Endodermal cell (in vitro differentiated cells): ENCODE measurements around the gene IGSF21. TPM values are rescaled to one million over a fixed set of nuclear protein-coding genes. Genes with fewer than 3 reads are reported as not detected.
A peak's percentile ranks its signal among the peaks of the same experiment; 100 is the strongest.

Experiments
- DNase-seq: peaks from one replicate; pipeline ENCODE4 v3.0.0-alpha.2; 2017
- H3K27ac ChIP-seq: 2 replicates; pipeline ENCODE4 v1.5.1; 2013; ENCODE audit warnings: mild to moderate bottlenecking, low read depth, low read length, moderate library complexity
- H3K27me3 ChIP-seq: 2 replicates; pipeline ENCODE4 v1.6.1; 2013; ENCODE audit warnings: mild to moderate bottlenecking, low read length, moderate library complexity; ENCODE audit not compliant: insufficient read depth, control insufficient read depth, poor library complexity, severe bottlenecking
- H3K36me3 ChIP-seq: 2 replicates; pipeline ENCODE4 v1.7.0; 2013; ENCODE audit warnings: mild to moderate bottlenecking, low read length, moderate library complexity; ENCODE audit not compliant: control insufficient read depth, insufficient read depth
- H3K4me1 ChIP-seq: one replicate; pipeline ENCODE4 v1.7.0; 2013; ENCODE audit warnings: low read length; ENCODE audit not compliant: control insufficient read depth, insufficient read depth
- H3K4me3 ChIP-seq: 2 replicates; pipeline ENCODE4 v1.5.1; 2013; ENCODE audit warnings: mild to moderate bottlenecking, low read length, moderate library complexity
- H3K9ac ChIP-seq: 2 replicates; pipeline ENCODE4 v1.6.1; 2013; ENCODE audit warnings: mild to moderate bottlenecking, low read length, moderate library complexity; ENCODE audit not compliant: poor library complexity, severe bottlenecking; ENCODE audit errors: extremely low read depth
- H3K9me3 ChIP-seq: 2 replicates; pipeline ENCODE4 v1.6.1; 2013; ENCODE audit warnings: mild to moderate bottlenecking, low read length, moderate library complexity; ENCODE audit not compliant: control insufficient read depth
- H3K27ac Mint-ChIP-seq: 2 replicates; pipeline ENCODE4 v1.8.0; 2020; ENCODE audit warnings: mixed read lengths
- H3K27me3 Mint-ChIP-seq: 2 replicates; pipeline ENCODE4 v1.8.0; 2021; ENCODE audit warnings: mild to moderate bottlenecking, mixed read lengths; ENCODE audit not compliant: insufficient read depth
- H3K36me3 Mint-ChIP-seq: 2 replicates; pipeline ENCODE4 v1.8.0; 2020; ENCODE audit warnings: low read depth, mixed read lengths
- H3K4me1 Mint-ChIP-seq: 2 replicates; pipeline ENCODE4 v1.8.0; 2020; ENCODE audit warnings: mixed read lengths
- H3K4me3 Mint-ChIP-seq: 2 replicates; pipeline ENCODE4 v1.8.0; 2020; ENCODE audit warnings: mild to moderate bottlenecking, moderate library complexity, mixed read lengths
- H3K9me3 Mint-ChIP-seq: 2 replicates; pipeline ENCODE4 v1.8.0; 2020; ENCODE audit warnings: mild to moderate bottlenecking, mixed read lengths
- CTCF ChIP-seq: fragments of 200-600 bp; sonication (generic); conservative IDR thresholded peaks from 2 replicates; pipeline ENCODE4 v1.5.0; 2021; ENCODE audit warnings: antibody characterized with exemption, mild to moderate bottlenecking
- whole genome bisulfite sequencing, 2 experiments: methylation state at CpG; one replicate each; pipeline versions ENCODE4 v1.1.5 to v1.1.7; 2013; ENCODE audit warnings: missing lambda C conversion rate in 2 of 2, mixed read lengths in 1 of 2; ENCODE audit not compliant: insufficient coverage in 1 of 2, insufficient read length in 1 of 2; 5-methylcytosine and 5-hydroxymethylcytosine counted together
- total RNA-seq, 2 donors: library from RNA; stranded (reverse); fragmentation: NEBNext Ultra II Directional in 1 of 2; extraction: Animal tissue kit (Norgen Biotek cat#: 25700) in 1 of 2; gene quantifications; 2 replicates in 1 of 2; 3 replicates in 1 of 2; pipeline ENCODE4 v1.2.1, GENCODE V29; 2021

IGSF21 gene
- total RNA-seq, 2 donors from 2014 or later = 1.3 to 1.7 TPM

DNA sequence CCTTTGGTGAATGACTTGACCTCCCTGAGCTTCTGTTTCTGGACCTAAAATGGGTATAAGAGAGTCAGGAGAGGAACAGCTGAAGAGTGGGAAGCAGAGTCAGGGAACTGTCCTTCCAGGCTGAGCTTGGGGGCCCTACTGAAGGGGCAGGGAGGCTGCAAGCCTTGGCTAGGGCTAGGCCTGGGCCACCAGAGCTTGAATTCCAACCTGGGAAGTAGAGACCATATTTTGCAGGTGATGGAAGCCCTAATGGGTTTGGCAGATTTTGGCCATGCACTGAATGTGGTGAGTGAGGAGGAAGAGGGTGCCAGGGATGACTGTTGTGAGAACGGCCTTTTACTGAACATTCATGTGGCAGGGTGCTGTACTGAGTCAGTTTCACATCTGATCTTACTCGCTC is 303.7 kb downstream of the IGSF21 start:
- no peak for DNase-seq
- Mint-ChIP-seq H3K9me3 (peaks cover 28% of the 10 kb centered on the region), H3K4me3 (no peak overlapping the region), H3K27me3 (peaks cover 8% of the 10 kb centered on the region), H3K4me1 (peaks cover 20% of the 10 kb centered on the region), H3K36me3 (peaks cover 9% of the 10 kb centered on the region), H3K27ac (no peak overlapping the region)
- H3K4me3 ChIP-seq = no peak overlapping the region
- 93 to 100% methylated on average over 2 of the region's 2 CpGs for WGBS, 2 experiments
- TF ChIP-seq CTCF = no peak
- no peaks in the 10 kb centered on the region for H3K36me3 ChIP-seq
- H3K4me1 ChIP-seq = no peaks in the 10 kb centered on the region
- peaks cover 22% of the 10 kb centered on the region for H3K9me3 ChIP-seq
- no peaks in the 10 kb centered on the region for H3K27me3 ChIP-seq
- H3K9ac ChIP-seq = no peak overlapping the region
- no peak overlapping the region for H3K27ac ChIP-seq

GRCh38 chr1:18411820-18412641 is 304.4 kb downstream of the IGSF21 start:
- TF ChIP-seq CTCF = no peak
- Mint-ChIP-seq H3K27ac (no peak overlapping the region), H3K36me3 (peaks cover 9% of the 10 kb centered on the region), H3K9me3 (peaks cover 28% of the 10 kb centered on the region), H3K4me1 (peaks cover 26% of the 10 kb centered on the region), H3K27me3 (peaks cover 8% of the 10 kb centered on the region), H3K4me3 (no peak overlapping the region)
- Histone ChIP-seq H3K27me3 (no peaks in the 10 kb centered on the region), H3K9me3 (peaks cover 22% of the 10 kb centered on the region), H3K9ac (no peak overlapping the region), H3K4me1 (no peaks in the 10 kb centered on the region), H3K36me3 (no peaks in the 10 kb centered on the region), H3K4me3 (no peak overlapping the region), H3K27ac (no peak overlapping the region)
- WGBS, 2 experiments = 92 to 96% methylated on average over 6 to 8 of the region's 8 CpGs
- DNase-seq = no peak

DNA sequence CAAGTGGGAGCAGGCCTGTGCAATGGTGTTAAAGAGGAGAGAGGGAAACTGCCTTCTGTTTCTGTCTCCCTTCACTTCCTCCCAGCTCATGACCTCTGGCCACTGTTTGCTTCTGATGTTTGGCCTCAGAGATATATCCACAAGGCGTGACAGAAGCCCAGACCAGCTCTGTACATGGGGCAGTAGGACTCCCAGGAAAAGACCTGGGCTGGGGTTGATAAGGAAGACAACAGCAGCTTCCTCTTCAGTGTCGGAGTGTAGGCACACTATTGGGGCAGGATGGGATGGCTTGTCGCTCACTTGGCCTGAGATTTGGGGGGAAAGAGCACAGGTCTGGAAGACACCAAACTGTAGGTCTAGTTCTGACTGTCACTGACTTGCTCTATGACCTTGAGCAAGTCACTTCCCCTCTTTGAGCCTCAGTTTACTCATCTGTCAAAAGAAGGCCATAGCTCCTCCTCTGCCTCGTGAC is 305.3 kb downstream of the IGSF21 start:
- no peak for TF ChIP-seq CTCF
- 88 to 100% methylated on average over 4 of the region's 4 CpGs for whole genome bisulfite sequencing, 2 experiments
- peaks cover 22% of the 10 kb centered on the region for H3K9me3 ChIP-seq
- Mint-ChIP-seq H3K4me1 (peaks cover 31% of the 10 kb centered on the region), H3K36me3 (peaks cover 9% of the 10 kb centered on the region), H3K4me3 (no peak overlapping the region), H3K27ac (no peak overlapping the region), H3K27me3 (peaks cover 8% of the 10 kb centered on the region), H3K9me3 (peaks cover 28% of the 10 kb centered on the region)
- DNase-seq = no peak
- H3K4me1 ChIP-seq = peaks cover 3% of the 10 kb centered on the region
- H3K9ac ChIP-seq = no peak overlapping the region
- H3K36me3 ChIP-seq = no peaks in the 10 kb centered on the region
- no peak overlapping the region for H3K27ac ChIP-seq
- no peaks in the 10 kb centered on the region for H3K27me3 ChIP-seq
- peak overlapping the region; percentile 48 for H3K4me3 ChIP-seq
